Neural progenitor cell (in vitro differentiated cells): Measurements from ENCODE around the gene BCAS4.

Experiments used
- CTCF ChIP-seq: fragments of 200-600 bp; sonication (generic); IDR thresholded peaks from 2 replicates; pipeline ENCODE4 v1.5.1; 2017; ENCODE audit warnings: antibody characterized with exemption, mild to moderate bottlenecking
- EZH2phosphoT487 ChIP-seq: fragments of 200-600 bp; sonication (generic); IDR thresholded peaks from 2 replicates; pipeline ENCODE4 v1.6.1; 2017; ENCODE audit warnings: antibody characterized with exemption

GRCh38 chr20:50921803-50922501 lies 127.1 kb downstream of the BCAS4 start:
- no peak for TF ChIP-seq CTCF
- no peak for TF ChIP-seq EZH2phosphoT487
